Bronchial epithelial cell (primary cell): ENCODE data around the gene TTLL3. TPM values are rescaled to one million over a fixed set of nuclear protein-coding genes. Genes with fewer than 3 reads are reported as not detected.

Experiments
- DNase-seq: peaks from one replicate; pipeline ENCODE4 v3.0.0-alpha.2; 2010; ENCODE audit warnings: low read depth
- FAIRE-seq: peaks from 2 replicates; lab custom pipeline; 2011; peaks lifted over from hg19 to GRCh38; lab: Jason Lieb, UNC
- H3K27me3 ChIP-seq: 2 replicates; pipeline ENCODE4 v1.5.1; 2011; ENCODE audit warnings: low read length; ENCODE audit not compliant: control insufficient read depth, insufficient read depth
- H3K36me3 ChIP-seq: 2 replicates; pipeline ENCODE4 v1.5.1; 2011; ENCODE audit warnings: low read length; ENCODE audit not compliant: control insufficient read depth, insufficient read depth
- H3K4me3 ChIP-seq: 2 replicates; pipeline ENCODE4 v1.5.1; 2011; ENCODE audit warnings: mild to moderate bottlenecking, low read depth, low read length, control low read depth
- CTCF ChIP-seq: IDR thresholded peaks from 2 replicates; pipeline ENCODE4 v1.5.1; 2011; ENCODE audit warnings: mild to moderate bottlenecking, moderate library complexity, low read length, control low read depth, inconsistent platforms; ENCODE audit not compliant: insufficient read depth, severe bottlenecking
- total RNA-seq: library from RNA; depleted of rRNA; stranded (reverse); fragments of >200 nt; gene quantifications from 2 replicates; pipeline ENCODE4 v1.2.1, GENCODE V29; 2014

Gene TTLL3
- total RNA-seq, 1 donor from 2014 or later = 11.3 TPM

GRCh38 chr3:9780458-9780812, 29.6 kb upstream of the TTLL3 start:
- FAIRE-seq (no peak), DNase-seq (no peak)
- Histone ChIP-seq H3K27me3 (no peaks in the 10 kb centered on the region), H3K4me3 (no peak overlapping the region), H3K36me3 (peaks cover 13% of the 10 kb centered on the region)
- no peak for TF ChIP-seq CTCF

- no peak for TF ChIP-seq CTCF
- H3K27me3 ChIP-seq = no peaks in the 10 kb centered on the region
- no peak for FAIRE-seq
- H3K36me3 ChIP-seq = peaks cover 14% of the 10 kb centered on the region
- DNase-seq = no peak
- no peak overlapping the region for H3K4me3 ChIP-seq
Observed at GRCh38 chr3:9780910-9781309, 29.2 kb upstream of the TTLL3 start.

GRCh38 chr3:9781551-9781950, 28.5 kb upstream of the TTLL3 start:
- no peak for TF ChIP-seq CTCF
- peaks cover 19% of the 10 kb centered on the region for H3K36me3 ChIP-seq
- H3K27me3 ChIP-seq = no peaks in the 10 kb centered on the region
- FAIRE-seq (no peak), DNase-seq (no peak)
- H3K4me3 ChIP-seq = no peak overlapping the region

GRCh38 chr3:9781978-9782603, 28.0 kb upstream of the TTLL3 start:
- no peak for FAIRE-seq
- no peak overlapping the region for H3K4me3 ChIP-seq
- H3K36me3 ChIP-seq = peaks cover 19% of the 10 kb centered on the region
- no peaks in the 10 kb centered on the region for H3K27me3 ChIP-seq
- peak; percentile 81 for DNase-seq
- TF ChIP-seq CTCF = no peak

- no peak for FAIRE-seq
- no peak for TF ChIP-seq CTCF
- Histone ChIP-seq H3K4me3 (no peak overlapping the region), H3K27me3 (no peaks in the 10 kb centered on the region), H3K36me3 (peaks cover 21% of the 10 kb centered on the region)
- peak; percentile 37 for DNase-seq
Observed at GRCh38 chr3:9782770-9783169, 27.3 kb upstream of the TTLL3 start.

GRCh38 chr3:9783954-9784353, 26.1 kb upstream of the TTLL3 start:
- no peak for FAIRE-seq
- Histone ChIP-seq H3K27me3 (no peaks in the 10 kb centered on the region), H3K36me3 (peaks cover 21% of the 10 kb centered on the region), H3K4me3 (no peak overlapping the region)
- DNase-seq = no peak
- TF ChIP-seq CTCF = no peak
